GM19397 (cell line): Measurements from ENCODE around the gene GNMT.
"Not testable (repeated sequence)": the region's sequence is repeated elsewhere in the genome, so short reads cannot be mapped to it uniquely, and the experiment has no call there.

Experiments used
- ATAC-seq: cut with Tn5 transposase; IDR thresholded peaks from one replicate; pipeline ENCODE4 v1.9.1; 2021; ENCODE audit warnings: mild to moderate bottlenecking, moderate library complexity; ENCODE audit not compliant: unreplicated experiment

Gene GNMT

GRCh38 chr6:42940493-42941045 is 20.0 kb upstream of the GNMT start:
- no peak for ATAC-seq

- not testable (repeated sequence) for ATAC-seq
These were observed 19.2 kb upstream of the GNMT start for GRCh38 chr6:42941356-42941755.

DNA sequence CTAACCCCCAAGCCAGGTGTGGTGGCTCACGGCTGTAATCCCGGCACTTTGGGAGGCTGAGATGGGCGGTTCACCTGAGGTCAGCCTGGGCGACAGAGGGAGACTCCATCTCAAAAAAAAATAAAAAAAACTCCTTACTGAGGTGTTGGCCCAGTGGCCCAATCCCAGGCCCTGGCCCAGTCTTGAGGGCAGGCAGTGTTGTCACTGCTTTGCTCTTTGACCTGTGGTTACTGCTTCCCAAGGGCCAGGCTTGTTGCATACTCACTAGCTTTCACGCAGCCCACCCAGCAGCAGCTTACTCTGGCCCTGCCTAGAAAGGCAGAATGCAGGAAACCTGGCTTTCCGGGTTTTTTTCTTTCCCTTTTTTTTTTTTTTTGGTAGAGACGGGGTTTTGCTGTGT is 18.1 kb upstream of the GNMT start:
- ATAC-seq = no peak

DNA sequence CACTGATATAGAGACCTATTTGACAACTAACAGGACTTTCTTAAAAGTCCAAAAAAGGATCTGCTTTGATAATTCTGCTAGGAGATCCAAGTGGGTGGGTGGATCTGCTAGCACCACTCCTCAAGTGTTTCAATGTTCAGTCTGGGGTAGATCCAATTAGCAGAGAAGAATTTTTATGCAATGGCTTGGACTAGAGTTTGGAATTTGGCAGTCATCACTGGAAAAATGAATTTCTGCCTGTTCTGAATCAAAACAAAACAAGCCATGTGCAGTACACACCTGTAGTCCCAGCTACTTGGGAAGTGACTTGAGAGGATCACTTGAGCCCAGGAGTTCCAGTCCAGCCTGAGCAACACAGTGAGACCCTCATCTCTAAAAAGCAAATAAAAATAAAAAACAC is 12.6 kb upstream of the GNMT start:
- ATAC-seq = no peak

DNA sequence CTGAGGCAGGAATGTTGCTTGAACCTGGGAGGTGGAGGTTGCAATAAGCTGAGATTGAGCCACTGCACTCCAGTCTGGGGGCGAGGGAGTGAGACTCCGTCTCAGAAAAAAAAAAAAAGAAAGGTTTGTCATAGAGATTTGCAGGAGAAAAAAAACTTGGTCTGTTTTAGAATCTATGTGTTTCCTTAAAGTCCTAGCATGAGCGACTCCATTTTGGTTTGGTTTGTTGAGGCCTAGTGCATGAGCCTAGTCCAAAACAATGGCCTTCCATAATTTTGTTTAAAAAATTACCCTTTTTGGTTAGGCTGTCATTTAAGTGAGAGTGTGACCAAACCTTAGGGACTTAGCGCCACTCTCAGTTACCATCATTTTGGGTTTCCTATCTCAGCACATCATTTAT is 8.2 kb upstream of the GNMT start:
- no peak for ATAC-seq

- ATAC-seq = not testable (repeated sequence)
These were observed 6.1 kb upstream of the GNMT start for GRCh38 chr6:42954405-42954804.

DNA sequence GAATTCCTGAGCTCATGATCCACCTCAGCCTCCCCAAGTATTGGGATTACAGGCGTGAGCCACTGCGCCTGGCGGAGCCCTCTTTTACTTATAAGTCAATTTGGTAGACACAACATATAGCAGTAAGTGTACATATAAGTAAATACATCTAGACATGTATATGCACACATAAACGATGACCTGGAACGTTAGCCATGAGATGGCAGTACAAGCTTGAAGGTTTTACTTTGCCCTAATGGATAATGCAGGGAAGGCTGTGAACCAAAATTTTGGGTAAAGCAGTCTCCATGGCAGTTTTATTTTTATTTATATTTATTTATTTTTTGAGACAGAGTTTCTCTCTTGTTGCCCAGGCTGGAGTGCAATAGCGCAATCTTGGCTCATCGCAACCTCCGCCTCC is 2.4 kb upstream of the GNMT start:
- ATAC-seq = no peak

DNA sequence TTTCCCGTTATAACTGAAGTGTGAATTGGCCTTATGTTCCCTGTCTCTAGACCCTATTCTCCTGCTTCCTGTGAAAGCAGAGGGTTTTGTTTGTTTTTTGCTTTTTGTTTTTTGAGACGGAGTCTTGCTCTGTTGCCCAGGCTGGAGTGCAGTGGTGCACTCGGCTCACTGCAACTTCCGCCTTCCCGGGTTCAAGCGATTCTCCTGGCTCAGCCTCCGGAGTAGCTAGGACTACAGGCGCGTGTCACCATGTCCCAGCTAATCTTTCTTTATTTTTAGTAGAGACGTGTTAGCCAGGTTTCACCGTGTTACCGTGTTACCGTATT is 674 bp upstream of the GNMT start:
- ATAC-seq = no peak

- no peak for ATAC-seq
These were observed 491 bp downstream of the GNMT start for GRCh38 chr6:42961020-42961470.

DNA sequence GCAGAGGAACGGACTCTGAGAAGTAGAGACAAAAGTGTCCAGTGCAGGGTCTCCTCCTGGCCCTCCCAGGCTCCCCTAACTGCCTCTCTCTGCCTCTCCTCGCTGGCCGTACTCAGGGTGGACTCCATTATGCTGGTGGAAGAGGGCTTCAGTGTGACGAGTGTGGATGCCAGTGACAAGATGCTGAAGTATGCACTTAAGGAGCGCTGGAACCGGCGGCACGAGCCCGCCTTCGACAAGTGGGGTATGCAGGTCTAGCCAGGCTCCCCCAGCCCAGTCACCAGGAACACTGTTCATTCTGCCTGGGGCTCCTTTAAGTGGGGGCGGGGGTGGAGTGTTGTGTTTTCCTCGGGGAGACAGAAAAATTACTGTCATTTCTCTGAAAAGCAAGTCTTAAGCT is 1.5 kb downstream of the GNMT start:
- ATAC-seq = no peak

- ATAC-seq = no peak
These were observed 2.1 kb downstream of the GNMT start for GRCh38 chr6:42962502-42963178.

- ATAC-seq = no peak
These were observed 2.8 kb downstream of the GNMT start for GRCh38 chr6:42963179-42963854.

DNA sequence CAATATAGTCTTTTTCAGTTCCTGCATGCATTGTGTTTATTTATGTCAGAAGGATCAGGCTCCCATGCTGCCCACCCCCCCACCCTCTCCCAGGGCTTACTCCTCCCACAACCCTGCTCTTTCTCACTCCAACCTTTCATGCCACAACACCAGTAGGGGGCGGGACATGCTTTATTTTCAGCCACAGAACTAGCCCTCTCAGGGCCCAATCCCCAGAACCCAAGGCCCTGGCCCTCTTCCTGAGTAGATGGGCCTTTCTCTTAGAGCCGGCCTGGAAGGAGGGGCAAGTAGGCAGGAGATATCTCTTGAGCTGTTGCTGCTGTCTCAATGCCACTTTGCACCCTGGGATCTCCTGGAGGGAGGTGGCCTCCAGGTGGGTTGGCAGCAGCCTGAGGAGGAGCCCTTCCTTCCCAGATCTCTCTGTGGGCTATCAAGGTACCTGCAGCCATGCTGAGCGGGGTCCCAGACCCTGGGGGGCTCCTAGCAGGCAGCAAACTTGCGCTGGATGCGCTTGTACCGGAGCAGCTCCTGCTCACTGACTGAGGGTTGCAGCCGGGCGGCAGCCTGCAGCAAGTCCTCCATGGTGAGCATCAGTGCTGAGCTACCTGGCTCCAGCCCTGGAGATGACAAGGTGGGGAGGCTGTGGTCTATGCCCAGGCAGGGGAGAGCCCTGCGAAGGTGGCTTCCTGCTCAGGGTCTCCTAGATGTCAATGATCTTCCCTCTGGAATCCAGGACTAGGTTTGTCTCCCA is 3.5 kb downstream of the GNMT start:
- ATAC-seq = no peak

DNA sequence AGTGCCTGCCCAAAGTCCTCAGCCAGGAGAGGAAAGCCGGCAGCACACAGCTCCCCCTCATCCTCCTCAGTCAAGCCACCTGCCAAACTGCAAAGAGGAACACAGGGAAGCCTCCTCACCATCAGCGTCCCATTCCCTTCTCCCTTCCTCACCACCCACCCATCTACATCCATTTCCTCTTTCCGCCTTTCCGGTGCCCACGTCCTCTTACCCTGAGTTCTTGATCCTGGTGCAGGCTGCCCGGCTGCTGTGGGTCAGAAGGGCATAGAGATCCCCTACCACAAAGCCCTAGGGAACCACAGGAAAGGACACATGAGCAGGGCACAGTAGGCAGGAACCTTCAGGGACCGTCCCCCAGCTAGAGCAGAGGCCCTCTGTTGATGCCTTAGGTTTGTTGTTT is 6.0 kb downstream of the GNMT start:
- no peak for ATAC-seq

GRCh38 chr6:42967228-42967627 is 6.7 kb downstream of the GNMT start:
- no peak for ATAC-seq

GRCh38 chr6:42968126-42968701 is 7.7 kb downstream of the GNMT start:
- ATAC-seq = no peak

DNA sequence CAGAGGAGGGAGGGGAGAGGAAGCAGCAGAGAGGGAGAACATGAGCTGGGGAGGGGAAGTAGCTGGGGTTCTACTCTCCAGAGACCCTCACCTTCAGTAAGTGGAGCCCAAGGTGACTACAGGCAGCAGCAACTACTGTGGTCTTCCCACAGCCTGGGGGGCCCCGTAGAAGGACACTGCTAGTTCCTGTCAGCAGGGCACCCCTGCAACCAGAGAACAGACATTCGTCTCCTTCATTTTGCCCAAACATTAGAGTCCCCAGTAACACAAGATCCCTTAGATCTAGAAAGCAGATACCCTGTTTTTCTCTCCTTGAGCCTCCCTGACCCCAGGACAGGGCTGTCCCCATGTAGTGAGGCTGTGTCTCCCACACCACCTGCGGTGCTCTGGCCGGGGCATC is 8.2 kb downstream of the GNMT start:
- ATAC-seq = no peak

- no peak for ATAC-seq
These were observed 8.9 kb downstream of the GNMT start for GRCh38 chr6:42969431-42969830.

DNA sequence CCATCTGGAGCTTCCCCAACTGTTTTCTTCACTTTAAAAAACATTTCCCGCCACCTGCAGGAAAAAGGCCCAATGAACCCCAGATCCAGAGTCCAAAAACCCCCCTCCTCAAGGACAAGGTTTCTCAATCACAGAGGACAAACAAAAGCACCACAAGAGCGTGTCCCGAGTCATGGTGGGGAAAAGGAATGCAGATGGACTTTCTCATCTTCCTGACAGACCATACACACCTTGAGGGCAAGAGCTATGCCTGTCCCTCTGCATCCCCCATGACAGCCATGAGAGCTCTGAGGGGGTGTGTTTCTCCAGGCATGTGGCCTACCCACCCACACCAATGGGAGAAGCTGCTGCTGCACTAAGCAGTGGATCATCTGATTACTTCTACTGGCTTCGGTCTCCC is 9.4 kb downstream of the GNMT start:
- ATAC-seq = no peak

DNA sequence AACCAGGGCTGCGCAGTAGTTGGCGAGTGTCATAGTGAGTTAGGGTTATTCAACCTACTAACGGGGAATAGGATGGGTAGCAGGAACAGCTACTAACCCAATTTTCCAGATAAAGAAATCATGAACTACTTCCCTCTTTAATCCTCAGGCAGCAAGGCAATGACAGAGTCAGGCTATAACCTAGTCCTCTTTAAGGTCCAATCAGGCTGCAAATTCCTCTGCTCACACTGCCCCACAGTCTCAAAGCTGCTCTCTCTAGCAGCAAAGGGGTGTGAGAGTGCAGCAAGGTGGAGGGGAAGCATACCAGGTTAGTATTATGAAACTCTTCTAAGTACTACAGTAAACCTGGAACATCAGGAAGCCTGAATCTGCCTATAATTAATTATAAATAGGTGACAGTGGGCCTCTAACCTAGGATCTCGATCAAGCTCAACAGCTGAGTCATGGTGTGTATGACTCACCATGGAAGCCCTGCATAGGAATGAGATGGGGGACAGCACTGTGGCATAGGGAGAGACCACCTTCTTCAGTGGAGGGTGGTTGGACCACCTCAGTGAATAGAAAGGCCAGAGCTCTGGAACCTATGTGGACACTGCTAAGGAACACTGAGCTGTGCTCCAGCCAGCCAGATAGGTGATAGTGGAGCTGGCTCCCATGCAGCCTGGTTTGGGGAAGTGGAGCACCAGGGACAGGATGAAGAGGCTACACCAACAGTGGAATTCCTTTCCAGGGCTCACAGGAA is 10.5 kb downstream of the GNMT start:
- ATAC-seq = no peak
